ENCODE results near the gene MYO7B. TPM values are rescaled to one million over a fixed set of nuclear protein-coding genes. Genes with fewer than 3 reads are reported as not detected.

MYO7B gene
- total RNA-seq, 4 donors from 2014 or later: 2.3 to 13.0 (median 4.8) TPM

DNA sequence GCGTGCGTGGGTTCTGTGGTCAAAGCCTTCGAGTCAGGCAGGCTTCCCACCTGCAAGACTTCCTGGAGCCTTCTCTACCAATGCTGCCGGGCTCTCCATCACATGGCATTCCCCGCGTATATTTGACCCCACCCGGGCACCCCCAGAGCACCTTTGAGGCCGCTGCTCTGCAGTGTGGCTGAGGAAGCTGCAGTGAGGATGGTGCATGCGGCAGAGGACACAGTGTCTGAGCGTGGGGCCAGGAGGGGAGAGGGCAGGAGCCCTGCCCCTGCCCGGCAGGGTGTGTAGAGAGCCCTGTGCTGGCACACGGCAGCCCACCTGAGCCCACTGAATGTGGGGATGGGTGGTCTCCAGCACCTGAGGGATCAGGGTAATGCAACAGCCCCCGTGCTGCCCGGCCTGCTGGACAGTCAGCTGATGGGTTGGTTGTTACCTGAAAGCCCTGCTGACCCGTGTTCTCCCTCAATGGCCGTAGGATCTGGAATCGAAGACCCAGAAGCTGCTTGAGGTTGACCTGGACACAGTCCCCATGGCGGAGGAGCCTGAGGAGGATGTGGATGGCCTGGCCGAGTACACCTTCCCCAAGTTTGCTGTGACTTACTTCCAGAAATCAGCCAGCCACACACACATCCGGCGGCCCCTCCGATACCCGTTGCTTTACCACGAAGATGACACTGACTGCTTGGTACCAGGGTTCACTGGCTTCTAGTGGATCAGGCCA lies 73.7 kb downstream of the MYO7B start:
- no peak for TF ChIP-seq POLR2A (IDR thresholded peaks at IDR 0.05)
- TF ChIP-seq, protein P1, sequence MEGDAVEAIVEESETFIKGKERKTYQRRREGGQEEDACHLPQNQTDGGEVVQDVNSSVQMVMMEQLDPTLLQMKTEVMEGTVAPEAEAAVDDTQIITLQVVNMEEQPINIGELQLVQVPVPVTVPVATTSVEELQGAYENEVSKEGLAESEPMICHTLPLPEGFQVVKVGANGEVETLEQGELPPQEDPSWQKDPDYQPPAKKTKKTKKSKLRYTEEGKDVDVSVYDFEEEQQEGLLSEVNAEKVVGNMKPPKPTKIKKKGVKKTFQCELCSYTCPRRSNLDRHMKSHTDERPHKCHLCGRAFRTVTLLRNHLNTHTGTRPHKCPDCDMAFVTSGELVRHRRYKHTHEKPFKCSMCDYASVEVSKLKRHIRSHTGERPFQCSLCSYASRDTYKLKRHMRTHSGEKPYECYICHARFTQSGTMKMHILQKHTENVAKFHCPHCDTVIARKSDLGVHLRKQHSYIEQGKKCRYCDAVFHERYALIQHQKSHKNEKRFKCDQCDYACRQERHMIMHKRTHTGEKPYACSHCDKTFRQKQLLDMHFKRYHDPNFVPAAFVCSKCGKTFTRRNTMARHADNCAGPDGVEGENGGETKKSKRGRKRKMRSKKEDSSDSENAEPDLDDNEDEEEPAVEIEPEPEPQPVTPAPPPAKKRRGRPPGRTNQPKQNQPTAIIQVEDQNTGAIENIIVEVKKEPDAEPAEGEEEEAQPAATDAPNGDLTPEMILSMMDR (IDR thresholded peaks at IDR 0.05): no peak
- WGBS, 2 donors: 83 to 89% methylated on average over 23 to 24 of the region's 24 CpGs
- DNase-seq (ENCODE audit: low spot score in 2 of 2): peak in 1 of 2 donors; percentile 74
- H3K4me3 ChIP-seq (ENCODE audit: low read depth, poor library complexity, severe bottlenecking): no peak overlapping the region
- intact Hi-C loops (cut with DNase I; ENCODE audit: low total_unique reads): no loop called here

DNA sequence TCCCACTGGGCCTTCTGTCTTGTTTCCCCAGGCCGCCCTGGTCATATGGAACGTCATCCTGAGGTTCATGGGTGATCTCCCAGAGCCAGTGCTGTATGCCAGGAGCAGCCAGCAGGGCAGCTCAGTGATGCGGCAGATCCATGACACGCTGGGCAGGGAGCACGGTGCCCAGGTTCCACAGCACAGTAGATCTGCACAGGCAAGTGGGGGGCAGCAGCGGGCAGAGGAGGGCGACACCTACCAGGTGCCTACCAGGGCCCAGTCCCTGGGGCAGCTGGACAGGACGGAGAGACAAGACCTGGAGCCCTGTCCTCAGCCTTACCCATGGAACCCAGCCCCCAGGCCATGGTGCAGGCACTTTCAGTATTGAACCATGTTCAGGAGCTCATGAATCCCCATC lies 74.3 kb downstream of the MYO7B start:
- peak in 1 of 2 donors; percentile 70 for DNase-seq (ENCODE audit: low spot score in 2 of 2)
- intact Hi-C loops (cut with DNase I; ENCODE audit: low total_unique reads): no loop called here
- TF ChIP-seq POLR2A (IDR thresholded peaks at IDR 0.05): no peak
- TF ChIP-seq, protein P1 (IDR thresholded peaks at IDR 0.05): no peak
- 92% methylated on average over 7 to 8 of the region's 8 CpGs for WGBS, 2 donors
- H3K4me3 ChIP-seq (ENCODE audit: low read depth, poor library complexity, severe bottlenecking): no peak overlapping the region

DNA sequence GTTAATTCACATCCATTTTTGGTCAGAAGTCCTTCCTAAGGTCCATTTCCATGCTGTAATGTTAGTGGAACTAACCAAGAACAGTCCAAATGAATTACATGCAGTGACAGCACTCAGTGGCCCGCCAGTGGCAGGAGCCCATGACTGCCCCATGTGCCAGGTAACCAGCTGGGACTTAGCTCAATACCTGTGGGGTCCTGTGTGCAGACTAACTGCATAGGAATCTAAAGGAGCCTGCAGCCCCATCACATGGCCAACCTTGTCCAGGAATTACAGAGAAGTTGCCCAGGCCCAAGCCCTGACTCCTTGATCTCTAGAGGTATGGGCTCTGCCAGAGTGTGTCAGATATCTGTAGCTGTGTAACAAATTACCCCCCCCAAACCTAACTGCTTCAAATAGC lies 75.1 kb downstream of the MYO7B start:
- DNase-seq (ENCODE audit: low spot score in 2 of 2): peak in 1 of 2 donors; percentile 68
- intact Hi-C loops (cut with DNase I; ENCODE audit: low total_unique reads): no loop called here
- 100% methylated on average over 1 of the region's 1 CpG for WGBS, 2 donors
- H3K4me3 ChIP-seq (ENCODE audit: low read depth, poor library complexity, severe bottlenecking): no peak overlapping the region
- TF ChIP-seq, protein P1 (IDR thresholded peaks at IDR 0.05): no peak
- TF ChIP-seq POLR2A (IDR thresholded peaks at IDR 0.05): no peak

DNA sequence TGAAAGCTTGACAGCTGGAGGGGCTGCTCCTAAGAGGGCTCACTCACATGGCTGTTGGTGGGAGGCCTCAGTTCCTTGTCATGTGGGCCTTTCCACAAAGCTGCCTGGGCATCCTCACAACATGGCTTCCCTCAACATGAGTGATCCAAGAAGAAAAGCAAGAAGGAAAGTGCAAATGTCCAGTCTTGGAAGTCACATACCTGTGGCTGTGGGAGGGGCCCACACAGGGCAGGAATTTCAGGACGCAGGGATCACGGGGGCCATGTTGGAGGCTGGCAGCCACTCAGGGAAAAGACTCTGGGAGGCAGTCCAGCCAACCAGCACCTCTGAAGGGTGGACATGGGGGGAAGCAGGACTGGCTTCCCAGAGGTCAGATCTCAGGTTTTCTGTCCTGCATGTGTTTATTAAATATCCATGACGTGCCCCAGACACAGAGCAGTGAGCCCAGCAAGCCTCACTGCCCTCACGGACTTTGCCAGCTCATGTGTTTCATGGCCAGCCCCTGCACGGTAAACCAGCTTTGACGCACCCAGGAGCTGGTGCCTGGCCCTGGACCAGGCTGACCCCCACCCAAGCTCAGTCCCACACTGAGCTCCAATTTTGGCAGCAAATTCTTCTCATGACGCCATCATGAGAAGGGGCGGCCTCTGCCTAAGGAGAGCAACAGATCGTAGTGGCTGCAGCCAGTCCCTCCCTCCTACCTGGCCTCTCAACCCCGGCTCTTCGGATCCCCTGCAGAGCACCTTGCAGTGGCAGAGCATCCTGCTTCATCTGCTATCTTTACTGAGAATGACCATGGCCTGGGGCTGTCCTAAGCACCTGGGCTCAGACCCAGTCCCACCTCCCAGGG lies 75.8 kb downstream of the MYO7B start:
- DNase-seq (ENCODE audit: low spot score in 2 of 2): peak in 1 of 2 donors; percentile 68
- no peak overlapping the region for H3K4me3 ChIP-seq (ENCODE audit: low read depth, poor library complexity, severe bottlenecking)
- WGBS, 2 donors: 84 to 91% methylated on average over 11 of the region's 11 CpGs
- intact Hi-C loops (cut with DNase I; ENCODE audit: low total_unique reads): no loop called here
- TF ChIP-seq POLR2A (IDR thresholded peaks at IDR 0.05): no peak
- TF ChIP-seq, protein P1 (IDR thresholded peaks at IDR 0.05): no peak

DNA sequence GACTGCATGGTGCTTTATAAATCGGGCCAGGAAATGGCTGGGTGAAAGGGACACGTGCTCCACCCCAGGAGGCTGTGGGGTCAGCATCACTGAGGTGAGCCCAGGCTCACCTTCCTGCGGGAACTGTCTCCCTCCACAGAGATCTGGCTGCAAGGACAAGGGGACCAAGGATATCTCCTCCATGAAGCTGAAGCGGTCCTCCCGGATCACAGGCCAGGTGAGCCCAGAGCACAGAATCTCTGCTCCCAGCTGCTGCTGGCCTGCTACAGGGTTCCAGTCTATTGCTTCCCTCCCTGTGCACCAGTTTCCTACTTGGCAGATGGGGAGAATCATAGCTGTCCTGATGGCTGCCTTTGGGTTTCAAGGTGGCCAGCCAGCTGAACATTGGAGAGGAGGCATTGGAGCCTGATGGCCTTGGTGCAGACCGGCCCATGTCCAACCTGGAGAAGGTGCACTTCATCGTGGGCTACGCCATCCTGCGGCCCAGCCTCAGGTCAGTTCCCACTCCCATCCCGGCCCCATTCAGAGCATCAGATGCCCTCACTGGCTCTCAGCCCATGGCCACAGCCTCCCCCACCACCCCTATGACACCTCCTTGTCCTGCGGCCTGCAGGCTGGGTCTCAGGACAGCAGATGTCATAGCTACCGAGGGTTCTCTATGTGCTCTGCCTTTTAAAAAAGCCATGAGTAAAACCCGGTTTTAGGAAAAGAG lies 76.8 kb downstream of the MYO7B start:
- peak in 1 of 2 donors; percentile 69 for DNase-seq (ENCODE audit: low spot score in 2 of 2)
- 88 to 94% methylated on average over 13 of the region's 13 CpGs for WGBS, 2 donors

More for the DNA sequence above, 76.8 kb downstream of the MYO7B start:
- no peak for TF ChIP-seq POLR2A (IDR thresholded peaks at IDR 0.05)
- TF ChIP-seq, protein P1 (IDR thresholded peaks at IDR 0.05): no peak
- intact Hi-C loops (cut with DNase I; ENCODE audit: low total_unique reads): no loop called here
- H3K4me3 ChIP-seq (ENCODE audit: low read depth, poor library complexity, severe bottlenecking): no peak overlapping the region

Measured in lower leg skin (tissue), 4 donors.